ENCODE results near the gene PLAAT2. TPM values are rescaled to one million over a fixed set of nuclear protein-coding genes. Genes with fewer than 3 reads are reported as not detected.

Gene PLAAT2
- polyA plus RNA-seq, 3 donors, result not detected

DNA sequence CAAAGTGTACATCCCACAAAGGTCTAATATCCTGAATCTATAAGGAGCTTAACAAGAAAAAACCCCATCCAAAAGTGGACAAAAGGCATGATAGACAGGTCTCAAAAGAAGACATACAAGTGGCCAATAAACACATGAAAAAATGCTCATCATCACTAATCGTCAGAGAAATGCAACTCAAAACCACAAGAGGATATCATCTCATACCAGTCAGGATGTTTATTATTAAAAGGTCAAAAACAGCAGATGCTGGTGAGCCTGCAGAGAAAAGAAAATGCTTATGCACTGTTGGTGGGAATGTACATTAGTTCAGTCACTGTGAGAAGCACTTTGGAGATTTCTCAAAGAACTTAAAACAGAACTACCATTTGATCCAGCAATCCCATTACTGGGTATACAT, 44.6 kb downstream of the PLAAT2 start:
- no peak overlapping the region for H3K27ac Mint-ChIP-seq

GRCh38 chr11:63517156-63517555, 46.0 kb downstream of the PLAAT2 start:
- intact Hi-C loops (cut with micrococcal nuclease), result no loop called here
- Histone ChIP-seq H3K4me1 (ENCODE audit: control insufficient read depth in 1 of 2, insufficient read depth in 2 of 2, low read length in 2 of 2) (no peaks in the 10 kb centered on the region), H3K27me3 (ENCODE audit: control insufficient read depth in 2 of 2, insufficient read depth in 2 of 2, low read length in 2 of 2) (no peaks in the 10 kb centered on the region), H3K27ac (ENCODE audit: low read depth in 1 of 2, low read length in 2 of 2) (no peak overlapping the region), H3K36me3 (replicated peaks in 1 of 2; ENCODE audit: control insufficient read depth in 1 of 2, insufficient read depth in 2 of 2, low read length in 2 of 2) (peaks cover 34 to 42% of the 10 kb centered on the region in 2 donors), H2AFZ (ENCODE audit: insufficient read depth, low read depth, low read length, poor library complexity, severe bottlenecking) (no peak overlapping the region), H3K9ac (ENCODE audit: insufficient read depth, low read length, poor library complexity, severe bottlenecking) (no peak overlapping the region), H3K4me3 (replicated peaks in 1 of 3; ENCODE audit: low read depth in 2 of 3, low read length in 3 of 3) (no peak overlapping the region), H3K9me3 (replicated peaks in 1 of 2; ENCODE audit: control insufficient read depth in 1 of 2, insufficient read depth in 1 of 2, low read length in 2 of 2) (no peaks in the 10 kb centered on the region), H3K79me2 (ENCODE audit: insufficient read depth, low read length) (no peaks in the 10 kb centered on the region), H3K4me2 (replicated peaks; ENCODE audit: extremely low read depth, low read length, poor library complexity, severe bottlenecking) (no peak overlapping the region), H4K20me1 (ENCODE audit: insufficient read depth, low read length) (no peaks in the 10 kb centered on the region)
- no peak for DNase-seq
- Mint-ChIP-seq H3K9me3 (peaks cover 0 to 14% (median 8%) of the 10 kb centered on the region in 7 donors), H3K27ac (no peak overlapping the region), H3K4me3 (no peak overlapping the region), H3K4me1 (peaks cover 10% of the 10 kb centered on the region), H3K27me3 (ENCODE audit: low read depth in 3 of 3) (peaks cover 0 to 2% (median 0%) of the 10 kb centered on the region in 3 donors), H3K36me3 (peaks cover 33 to 65% of the 10 kb centered on the region in 2 donors)
- TF ChIP-seq CTCF (IDR thresholded peaks at IDR 0.05), result no peak
- no CpG with 5 or more reads among the region's 5 CpGs for WGBS (ENCODE audit: insufficient coverage)

More for the DNA sequence above, 44.6 kb downstream of the PLAAT2 start:
- Histone ChIP-seq H3K27ac (ENCODE audit: low read depth in 1 of 2, low read length in 2 of 2) (no peak overlapping the region), H3K36me3 (replicated peaks in 1 of 2; ENCODE audit: control insufficient read depth in 1 of 2, insufficient read depth in 2 of 2, low read length in 2 of 2) (peaks cover 25 to 28% of the 10 kb centered on the region in 2 donors), H3K9me3 (replicated peaks in 1 of 2; ENCODE audit: control insufficient read depth in 1 of 2, insufficient read depth in 1 of 2, low read length in 2 of 2) (peaks cover 0 to 9% of the 10 kb centered on the region in 2 donors), H3K4me3 (replicated peaks in 1 of 3; ENCODE audit: low read depth in 2 of 3, low read length in 3 of 3) (no peak overlapping the region), H3K9ac (ENCODE audit: insufficient read depth, low read length, poor library complexity, severe bottlenecking) (no peak overlapping the region), H3K4me2 (replicated peaks; ENCODE audit: extremely low read depth, low read length, poor library complexity, severe bottlenecking) (no peak overlapping the region), H2AFZ (ENCODE audit: insufficient read depth, low read depth, low read length, poor library complexity, severe bottlenecking) (no peak overlapping the region), H3K79me2 (ENCODE audit: insufficient read depth, low read length) (no peaks in the 10 kb centered on the region), H4K20me1 (ENCODE audit: insufficient read depth, low read length) (no peaks in the 10 kb centered on the region), H3K4me1 (ENCODE audit: control insufficient read depth in 1 of 2, insufficient read depth in 2 of 2, low read length in 2 of 2) (no peaks in the 10 kb centered on the region), H3K27me3 (ENCODE audit: control insufficient read depth in 2 of 2, insufficient read depth in 2 of 2, low read length in 2 of 2) (no peaks in the 10 kb centered on the region)
- Mint-ChIP-seq H3K4me3 (no peak overlapping the region), H3K4me1 (peaks cover 10% of the 10 kb centered on the region), H3K27me3 (ENCODE audit: low read depth in 3 of 3) (peaks cover 0 to 2% (median 0%) of the 10 kb centered on the region in 3 donors), H3K9me3 (peaks cover under 1 to 20% (median 8%) of the 10 kb centered on the region in 7 donors), H3K36me3 (peaks cover 23 to 58% of the 10 kb centered on the region in 2 donors)
- no peak for DNase-seq
- intact Hi-C loops (cut with micrococcal nuclease), result no loop called here
- WGBS (ENCODE audit: insufficient coverage), result no CpG with 5 or more reads among the region's 1 CpG
- TF ChIP-seq CTCF (IDR thresholded peaks at IDR 0.05), result no peak

All from CD14-positive monocyte (primary cell).